ENCODE results near the gene TTC28. TPM values are rescaled to one million over a fixed set of nuclear protein-coding genes. Genes with fewer than 3 reads are reported as not detected.
A peak's percentile ranks its signal among the peaks of the same experiment; 100 is the strongest.

The TTC28 gene
- total RNA-seq, 2 donors from 2014 or later, result 5.7 to 6.0 TPM

DNA sequence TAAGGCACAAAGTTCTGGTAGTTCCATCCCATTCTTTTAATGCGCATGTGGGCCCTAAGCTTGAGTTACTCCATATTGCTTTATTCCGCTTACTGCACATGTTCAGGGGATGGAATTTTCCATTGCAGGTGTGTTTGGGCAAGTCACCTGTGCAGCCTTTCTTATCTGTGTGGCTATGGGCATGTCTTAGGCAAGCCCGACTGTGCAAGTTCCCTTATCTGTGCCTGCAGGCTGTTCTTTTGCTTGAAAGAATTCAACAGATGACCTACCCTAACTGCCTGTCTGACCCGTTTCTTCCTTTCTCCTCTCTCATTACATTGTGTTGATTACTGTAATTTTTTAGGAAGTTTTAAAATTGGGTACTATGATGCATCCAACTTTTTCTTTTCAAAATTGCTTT is 363.6 kb downstream of the TTC28 start:
- H3K27me3 Mint-ChIP-seq, result peaks cover 25 to 39% of the 10 kb centered on the region in 2 donors
- H3K27ac Mint-ChIP-seq, result no peak overlapping the region
- no peaks in the 10 kb centered on the region for H3K36me3 Mint-ChIP-seq
- no peak overlapping the region for H3K4me3 Mint-ChIP-seq
- ATAC-seq (no peak), DNase-seq (ENCODE audit: low spot score) (no peak)
- H3K4me1 Mint-ChIP-seq (ENCODE audit: low read depth in 2 of 2), result no peaks in the 10 kb centered on the region
- no peaks in the 10 kb centered on the region for H3K9me3 Mint-ChIP-seq

DNA sequence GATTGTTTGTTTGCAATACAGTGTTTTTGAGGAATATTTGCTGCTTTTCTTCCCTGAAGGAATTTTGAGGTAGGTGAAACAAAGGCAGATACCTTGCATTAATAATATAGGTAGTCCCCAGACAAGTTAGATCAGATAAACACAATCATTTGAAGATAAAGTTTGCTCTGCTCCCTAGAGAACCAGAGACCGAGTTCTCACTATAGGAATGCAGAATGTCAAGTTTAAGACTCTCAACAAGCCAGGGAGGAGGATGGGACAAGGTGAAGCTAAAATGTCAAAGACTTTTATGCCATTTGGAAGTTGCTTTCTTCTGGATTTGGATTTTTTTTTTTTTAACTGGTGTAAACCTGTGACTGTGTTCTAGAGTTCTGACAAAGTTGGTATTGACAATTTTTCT is 364.7 kb downstream of the TTC28 start:
- Mint-ChIP-seq H3K27ac (no peak overlapping the region), H3K36me3 (no peaks in the 10 kb centered on the region), H3K9me3 (no peaks in the 10 kb centered on the region), H3K27me3 (peaks cover 27 to 38% of the 10 kb centered on the region in 2 donors), H3K4me1 (ENCODE audit: low read depth in 2 of 2) (no peaks in the 10 kb centered on the region), H3K4me3 (no peak overlapping the region)
- DNase-seq (ENCODE audit: low spot score) (no peak), ATAC-seq (no peak)

DNA sequence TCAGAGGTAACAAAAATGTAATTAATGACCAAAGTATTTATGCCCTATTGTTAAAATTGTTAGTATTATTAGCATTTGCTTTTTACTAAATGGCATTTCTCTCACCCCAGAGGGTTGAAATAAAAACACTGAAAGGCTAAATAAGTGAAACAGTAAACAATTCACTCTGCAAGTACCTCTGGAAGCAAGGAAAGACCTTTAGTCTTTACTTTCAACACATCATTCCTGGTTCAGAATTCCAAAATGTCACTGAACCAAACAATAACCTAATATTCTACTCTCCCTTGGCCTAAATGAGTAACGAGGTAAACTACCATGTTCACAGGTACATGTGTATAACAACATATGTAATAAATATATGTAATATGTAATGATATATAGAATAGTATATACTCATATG is 369.3 kb downstream of the TTC28 start:
- H3K4me1 Mint-ChIP-seq (ENCODE audit: low read depth in 2 of 2), result no peaks in the 10 kb centered on the region
- no peaks in the 10 kb centered on the region for H3K36me3 Mint-ChIP-seq
- ATAC-seq (no peak), DNase-seq (ENCODE audit: low spot score) (no peak)
- peaks cover 20 to 22% of the 10 kb centered on the region in 2 donors for H3K27me3 Mint-ChIP-seq
- H3K9me3 Mint-ChIP-seq, result no peaks in the 10 kb centered on the region
- no peak overlapping the region for H3K27ac Mint-ChIP-seq
- H3K4me3 Mint-ChIP-seq, result no peak overlapping the region

DNA sequence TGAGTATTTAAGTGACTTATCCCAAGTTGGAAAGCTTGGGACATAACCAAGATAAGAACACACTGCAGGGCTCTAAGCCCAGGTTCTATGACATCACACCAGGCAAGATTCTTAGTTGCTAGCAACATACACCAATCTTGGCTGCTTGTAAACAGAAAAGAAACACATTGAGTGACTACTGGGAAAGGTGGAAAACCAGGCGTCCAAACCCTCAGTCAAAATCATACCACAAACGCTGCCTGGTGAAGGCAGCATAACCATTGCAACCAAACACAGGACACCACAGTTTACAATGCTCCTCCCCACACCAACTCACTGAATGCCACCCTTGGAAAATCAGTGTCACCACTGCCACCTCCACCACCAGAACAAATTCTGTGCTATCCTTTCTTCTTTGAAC is 379.9 kb downstream of the TTC28 start:
- no peaks in the 10 kb centered on the region for H3K36me3 Mint-ChIP-seq
- H3K9me3 Mint-ChIP-seq, result no peaks in the 10 kb centered on the region
- H3K27me3 Mint-ChIP-seq, result peaks cover 0 to 5% of the 10 kb centered on the region in 2 donors
- no peak overlapping the region for H3K27ac Mint-ChIP-seq
- no peak for DNase-seq (ENCODE audit: low spot score)
- H3K4me3 Mint-ChIP-seq, result no peak overlapping the region
- H3K4me1 Mint-ChIP-seq (ENCODE audit: low read depth in 2 of 2), result peaks cover 19 to 30% of the 10 kb centered on the region in 2 donors
- ATAC-seq, result no peak

DNA sequence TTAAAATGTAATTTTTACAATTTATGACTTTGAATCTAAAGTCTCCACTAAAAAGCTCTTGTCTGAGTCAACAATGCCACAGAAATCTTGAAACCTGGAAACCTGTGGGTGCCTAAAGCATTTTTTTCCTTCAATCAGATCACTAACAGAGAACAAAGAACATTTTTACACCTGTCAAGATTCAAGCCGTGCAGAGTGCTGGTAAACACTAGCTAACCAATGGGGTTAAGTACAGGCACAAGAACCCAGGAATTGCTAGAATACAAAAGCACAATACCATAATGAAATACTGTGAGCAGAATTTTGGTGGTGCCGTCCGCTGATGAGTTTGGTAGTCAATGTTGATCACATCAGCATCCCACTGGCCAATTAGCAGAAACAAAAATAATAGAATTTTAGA is 380.3 kb downstream of the TTC28 start:
- H3K9me3 Mint-ChIP-seq, result no peaks in the 10 kb centered on the region
- H3K27ac Mint-ChIP-seq, result no peak overlapping the region
- no peak for DNase-seq (ENCODE audit: low spot score)
- no peak overlapping the region for H3K4me3 Mint-ChIP-seq
- H3K36me3 Mint-ChIP-seq, result no peaks in the 10 kb centered on the region
- ATAC-seq, result no peak
- H3K27me3 Mint-ChIP-seq, result peaks cover 0 to 5% of the 10 kb centered on the region in 2 donors
- peaks cover 19 to 30% of the 10 kb centered on the region in 2 donors for H3K4me1 Mint-ChIP-seq (ENCODE audit: low read depth in 2 of 2)

DNA sequence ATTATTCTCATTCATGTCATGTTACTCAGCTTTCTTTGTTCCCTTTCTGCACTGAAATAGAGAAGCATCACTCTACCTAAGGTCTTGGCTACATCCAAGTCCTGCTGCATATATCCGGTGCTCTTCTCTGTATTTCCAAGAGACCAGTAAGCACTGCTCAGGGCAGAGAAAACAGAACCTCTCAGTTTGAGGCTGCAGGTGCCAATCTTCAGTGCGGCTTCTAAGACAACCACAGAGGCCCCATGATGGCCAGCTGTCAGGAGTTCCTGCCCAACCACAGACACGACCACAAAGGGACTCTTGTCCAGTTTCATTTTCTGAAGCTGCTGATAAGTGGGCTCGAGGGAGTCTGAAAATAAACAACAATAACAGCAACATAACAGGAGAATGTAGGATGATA is 382.1 kb downstream of the TTC28 start:
- DNase-seq (ENCODE audit: low spot score) (no peak), ATAC-seq (peak; percentile 78)
- H3K9me3 Mint-ChIP-seq, result no peaks in the 10 kb centered on the region
- H3K4me3 Mint-ChIP-seq, result peak overlapping the region; percentile 15
- H3K27me3 Mint-ChIP-seq, result peaks cover 2 to 12% of the 10 kb centered on the region in 2 donors
- no peak overlapping the region for H3K27ac Mint-ChIP-seq
- H3K4me1 Mint-ChIP-seq (ENCODE audit: low read depth in 2 of 2), result peaks cover 19 to 30% of the 10 kb centered on the region in 2 donors
- no peaks in the 10 kb centered on the region for H3K36me3 Mint-ChIP-seq

DNA sequence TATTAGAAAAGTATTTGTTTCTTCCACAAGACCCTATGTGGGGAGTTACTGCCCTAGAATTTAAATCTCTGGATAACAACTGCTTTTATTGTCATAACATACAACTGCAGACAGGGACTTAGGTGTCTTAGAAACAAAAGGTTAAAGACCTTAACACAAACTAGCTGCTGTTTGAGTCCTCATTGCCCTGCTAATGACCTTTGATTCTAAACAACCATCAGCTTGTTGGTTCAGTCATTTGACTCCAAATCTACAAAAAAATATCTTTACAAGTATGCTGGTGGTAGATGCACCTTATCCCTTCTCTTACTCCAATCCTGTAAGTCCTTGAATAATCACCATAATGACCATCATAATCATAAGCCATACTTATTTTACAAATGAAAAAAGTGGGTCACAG is 383.2 kb downstream of the TTC28 start:
- H3K9me3 Mint-ChIP-seq, result no peaks in the 10 kb centered on the region
- no peak overlapping the region for H3K4me3 Mint-ChIP-seq
- H3K36me3 Mint-ChIP-seq, result no peaks in the 10 kb centered on the region
- no peak for ATAC-seq
- no peak overlapping the region for H3K27ac Mint-ChIP-seq
- peaks cover 19 to 30% of the 10 kb centered on the region in 2 donors for H3K4me1 Mint-ChIP-seq (ENCODE audit: low read depth in 2 of 2)
- peaks cover 2 to 12% of the 10 kb centered on the region in 2 donors for H3K27me3 Mint-ChIP-seq
- DNase-seq (ENCODE audit: low spot score), result no peak

DNA sequence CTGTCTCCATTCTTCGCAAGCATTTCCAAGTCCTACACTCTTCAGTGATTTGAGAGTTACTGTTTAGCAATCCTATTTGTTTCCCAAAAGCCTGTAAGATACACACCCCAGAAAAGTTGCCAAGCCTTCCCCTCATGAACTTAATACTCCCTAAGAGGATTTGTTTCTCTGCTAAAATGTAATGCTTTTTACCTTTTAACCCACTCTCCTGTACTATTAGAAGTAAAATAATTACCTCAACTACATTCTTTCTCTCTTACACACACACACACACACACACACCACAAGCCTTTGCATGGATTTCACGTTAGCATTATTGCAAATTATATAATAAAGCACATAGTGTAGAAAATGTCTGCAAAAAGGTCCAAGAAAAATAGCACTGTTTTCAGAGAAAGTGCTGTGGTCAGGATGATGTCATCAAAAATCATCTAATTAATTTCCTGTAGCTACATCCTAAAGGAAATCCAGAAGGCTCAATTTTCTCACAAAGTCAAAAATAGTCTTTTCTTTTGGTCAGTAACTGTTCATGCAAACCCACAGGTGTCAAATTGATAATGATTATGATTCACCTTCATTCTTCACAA is 396.5 kb downstream of the TTC28 start:
- ATAC-seq (no peak), DNase-seq (ENCODE audit: low spot score) (no peak)
- H3K36me3 Mint-ChIP-seq, result no peaks in the 10 kb centered on the region
- H3K4me1 Mint-ChIP-seq (ENCODE audit: low read depth in 2 of 2), result no peaks in the 10 kb centered on the region
- no peak overlapping the region for H3K27ac Mint-ChIP-seq
- no peak overlapping the region for H3K4me3 Mint-ChIP-seq
- H3K9me3 Mint-ChIP-seq, result no peaks in the 10 kb centered on the region
- peaks cover 5 to 24% of the 10 kb centered on the region in 2 donors for H3K27me3 Mint-ChIP-seq

DNA sequence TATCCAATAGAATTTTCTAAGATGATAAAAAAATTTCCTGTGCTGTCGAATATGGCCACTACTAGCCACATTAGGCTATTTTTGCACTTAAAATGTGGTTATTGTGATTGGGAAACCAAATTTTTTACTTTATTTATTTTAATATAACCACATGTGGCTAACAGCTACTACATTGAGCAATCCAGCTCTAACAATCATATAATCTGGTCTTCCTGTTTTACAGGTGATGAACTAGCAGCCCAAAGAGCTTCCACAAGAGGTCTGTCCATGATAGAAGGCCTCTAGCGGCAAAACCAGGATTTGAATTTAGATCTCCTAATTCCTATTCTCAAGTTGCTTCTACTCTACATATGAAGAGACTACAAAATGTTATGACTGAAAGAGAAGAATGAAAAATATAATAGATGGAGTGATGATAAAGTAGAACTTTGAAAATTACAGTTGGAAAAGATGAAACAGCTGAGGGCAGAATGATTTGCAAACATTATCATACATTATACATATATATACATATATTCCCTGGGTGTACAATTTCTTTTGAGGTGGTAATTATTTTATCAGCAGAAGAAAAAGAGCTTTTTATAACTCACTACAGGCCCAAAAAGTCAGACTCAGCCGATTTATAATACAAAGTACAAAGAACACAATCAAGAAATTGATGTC is 397.1 kb downstream of the TTC28 start:
- H3K9me3 Mint-ChIP-seq, result no peaks in the 10 kb centered on the region
- peaks cover 0 to 5% of the 10 kb centered on the region in 2 donors for H3K4me1 Mint-ChIP-seq (ENCODE audit: low read depth in 2 of 2)
- no peak overlapping the region for H3K27ac Mint-ChIP-seq
- DNase-seq (ENCODE audit: low spot score) (no peak), ATAC-seq (no peak)
- H3K27me3 Mint-ChIP-seq, result peaks cover 7 to 28% of the 10 kb centered on the region in 2 donors
- no peaks in the 10 kb centered on the region for H3K36me3 Mint-ChIP-seq
- no peak overlapping the region for H3K4me3 Mint-ChIP-seq

DNA sequence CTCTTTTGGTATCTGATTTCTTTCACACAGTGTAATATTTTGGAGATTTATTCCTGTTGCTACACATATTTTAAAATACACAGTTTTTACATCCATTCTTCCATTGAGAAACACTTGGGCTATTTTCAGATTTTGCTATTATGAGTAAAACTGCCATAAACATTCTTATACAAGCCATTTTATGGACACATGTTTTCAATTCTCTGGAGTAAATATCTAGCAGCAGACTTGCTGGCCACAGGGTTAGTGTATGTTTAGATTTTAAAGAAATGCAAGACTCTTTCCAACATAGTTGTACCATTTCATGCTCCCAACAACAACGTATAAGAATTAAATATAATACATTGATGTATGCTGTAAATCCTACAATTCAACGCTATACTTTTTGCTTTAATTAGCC is 399.8 kb downstream of the TTC28 start:
- Mint-ChIP-seq H3K9me3 (no peaks in the 10 kb centered on the region), H3K4me3 (no peak overlapping the region), H3K27me3 (peaks cover 10 to 24% of the 10 kb centered on the region in 2 donors), H3K36me3 (no peaks in the 10 kb centered on the region), H3K27ac (no peak overlapping the region), H3K4me1 (ENCODE audit: low read depth in 2 of 2) (peaks cover 0 to 5% of the 10 kb centered on the region in 2 donors)
- ATAC-seq (no peak), DNase-seq (ENCODE audit: low spot score) (no peak)

DNA sequence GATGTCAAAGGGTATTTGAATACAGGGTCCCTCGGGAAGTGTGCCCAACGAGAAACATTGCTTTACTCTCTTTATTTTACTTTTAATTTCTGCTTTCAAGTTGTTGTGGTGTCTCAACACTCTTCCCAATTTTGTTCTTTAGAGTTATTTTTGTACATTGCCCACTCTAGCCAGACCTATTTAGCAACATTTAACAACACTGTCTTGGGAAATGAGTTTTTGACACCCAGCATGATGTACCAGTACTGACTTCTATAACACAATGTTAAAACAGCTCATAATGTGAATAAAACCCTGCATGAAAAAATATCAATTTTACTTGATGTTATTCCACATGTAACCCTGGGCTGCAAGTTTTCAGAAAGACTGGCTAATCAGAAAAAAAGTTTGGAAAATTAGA is 410.4 kb downstream of the TTC28 start:
- no peak overlapping the region for H3K4me3 Mint-ChIP-seq
- H3K9me3 Mint-ChIP-seq, result no peaks in the 10 kb centered on the region
- H3K27me3 Mint-ChIP-seq, result peaks cover 15 to 29% of the 10 kb centered on the region in 2 donors
- no peak overlapping the region for H3K27ac Mint-ChIP-seq
- no peaks in the 10 kb centered on the region for H3K36me3 Mint-ChIP-seq
- no peaks in the 10 kb centered on the region for H3K4me1 Mint-ChIP-seq (ENCODE audit: low read depth in 2 of 2)
- DNase-seq (ENCODE audit: low spot score), result no peak
- ATAC-seq, result no peak

DNA sequence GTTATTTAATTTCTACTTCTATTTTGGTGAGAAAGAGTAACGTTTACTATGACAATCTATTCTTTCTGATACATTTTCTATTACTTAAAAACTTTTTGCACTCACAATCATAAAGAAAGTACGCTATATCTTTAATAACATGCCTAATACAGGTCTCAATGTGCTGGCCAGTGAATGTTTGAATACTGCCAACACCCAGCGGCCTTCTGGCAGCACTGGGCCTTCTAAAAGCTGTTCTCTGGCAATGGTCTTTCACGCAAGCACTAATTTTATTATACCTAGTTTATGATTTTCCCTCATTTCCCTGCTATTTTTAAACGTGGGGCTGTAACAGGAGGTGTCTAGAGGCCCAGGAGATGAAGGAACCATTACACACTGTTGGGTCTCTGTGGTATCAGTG is 410.8 kb downstream of the TTC28 start:
- no peak for ATAC-seq
- Mint-ChIP-seq H3K36me3 (no peaks in the 10 kb centered on the region), H3K27ac (no peak overlapping the region), H3K9me3 (no peaks in the 10 kb centered on the region), H3K4me3 (no peak overlapping the region), H3K27me3 (peaks cover 15 to 28% of the 10 kb centered on the region in 2 donors), H3K4me1 (ENCODE audit: low read depth in 2 of 2) (no peaks in the 10 kb centered on the region)
- DNase-seq (ENCODE audit: low spot score), result no peak

DNA sequence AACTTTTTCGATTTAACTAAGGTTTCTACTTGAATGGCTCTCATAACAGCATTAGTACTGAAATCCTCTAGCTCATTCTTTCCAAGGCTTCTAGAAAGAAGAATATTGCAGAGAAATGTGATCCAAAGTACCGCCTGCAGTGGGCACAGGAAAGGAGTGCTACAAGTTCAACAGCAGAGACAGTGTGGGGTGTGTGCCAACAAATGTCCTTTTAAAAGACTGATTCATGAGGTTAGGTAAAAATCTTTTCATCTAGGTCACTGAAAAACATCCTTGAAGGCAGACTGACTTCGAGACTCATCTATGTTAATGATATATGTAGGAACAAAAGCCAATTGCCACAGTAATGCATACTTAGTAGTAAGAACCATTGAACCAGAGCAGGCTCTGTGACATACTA is 411.5 kb downstream of the TTC28 start:
- DNase-seq (ENCODE audit: low spot score) (no peak), ATAC-seq (no peak)
- Mint-ChIP-seq H3K4me1 (ENCODE audit: low read depth in 2 of 2) (no peaks in the 10 kb centered on the region), H3K9me3 (no peaks in the 10 kb centered on the region), H3K27me3 (peaks cover 13 to 21% of the 10 kb centered on the region in 2 donors), H3K4me3 (no peak overlapping the region), H3K36me3 (no peaks in the 10 kb centered on the region), H3K27ac (no peak overlapping the region)

DNA sequence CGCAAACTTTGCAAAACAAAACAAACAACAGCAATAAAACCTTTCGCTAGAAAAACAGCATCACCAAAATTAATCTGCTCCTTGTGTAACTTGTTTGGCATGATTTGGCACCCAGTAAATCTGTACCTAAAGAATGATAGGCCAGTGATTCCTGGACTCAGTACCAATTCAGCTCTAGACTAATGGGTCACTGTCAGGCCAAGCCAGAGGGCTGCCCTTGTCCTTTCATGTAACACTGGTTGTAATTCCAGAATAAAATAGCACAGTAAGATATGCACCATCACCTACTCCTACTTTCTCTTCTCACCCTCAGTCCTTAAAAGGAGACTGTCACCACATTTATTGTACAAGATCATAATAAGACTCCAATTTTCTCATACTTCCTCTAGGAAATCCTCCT is 419.0 kb downstream of the TTC28 start:
- H3K27me3 Mint-ChIP-seq, result peaks cover 9 to 23% of the 10 kb centered on the region in 2 donors
- H3K9me3 Mint-ChIP-seq, result no peaks in the 10 kb centered on the region
- ATAC-seq (no peak), DNase-seq (ENCODE audit: low spot score) (no peak)
- H3K27ac Mint-ChIP-seq, result no peak overlapping the region
- no peak overlapping the region for H3K4me3 Mint-ChIP-seq
- H3K4me1 Mint-ChIP-seq (ENCODE audit: low read depth in 2 of 2), result no peaks in the 10 kb centered on the region
- no peaks in the 10 kb centered on the region for H3K36me3 Mint-ChIP-seq
